GM10266 (cell line): ENCODE measurements around the gene CC2D1A.

Experiments used
- DNase-seq: peaks from one replicate; pipeline ENCODE4 v3.0.0; 2012; ENCODE audit errors: extremely low spot score
- CTCF ChIP-seq: IDR thresholded peaks from 2 replicates; pipeline ENCODE4 v1.5.1; 2012; ENCODE audit warnings: mild to moderate bottlenecking, low read depth; ENCODE audit not compliant: control insufficient read depth, insufficient read depth; ENCODE audit errors: missing control alignments

Gene CC2D1A

GRCh38 chr19:13952931-13953531 lies 47.0 kb downstream of the CC2D1A start:
- no peak for TF ChIP-seq CTCF
- no peak for DNase-seq

GRCh38 chr19:13954185-13954584 lies 48.2 kb downstream of the CC2D1A start:
- no peak for DNase-seq
- no peak for TF ChIP-seq CTCF

- no peak for TF ChIP-seq CTCF
- DNase-seq = no peak
Observed at GRCh38 chr19:13955662-13956364, 49.8 kb downstream of the CC2D1A start.

DNA sequence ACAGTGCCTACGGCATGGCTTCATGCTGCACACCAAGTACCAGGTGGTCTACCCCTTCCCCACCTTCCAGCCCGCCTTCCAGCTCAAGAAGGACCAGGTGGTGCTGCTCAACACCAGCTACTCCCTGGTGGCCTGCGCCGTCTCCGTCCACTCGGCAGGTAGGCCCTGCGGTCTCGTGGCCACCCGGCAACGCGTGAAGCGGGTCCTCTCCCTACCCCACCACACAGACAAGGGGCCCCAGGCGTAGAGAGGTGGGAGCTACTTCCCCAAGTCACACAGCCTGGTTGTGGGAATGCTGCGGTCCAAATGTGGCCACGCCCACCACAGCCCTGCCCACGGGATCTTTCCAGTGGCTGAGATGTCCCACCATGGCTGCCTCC lies 50.4 kb downstream of the CC2D1A start:
- no peak for DNase-seq
- no peak for TF ChIP-seq CTCF

GRCh38 chr19:13957051-13957450 lies 51.0 kb downstream of the CC2D1A start:
- no peak for DNase-seq
- no peak for TF ChIP-seq CTCF

- TF ChIP-seq CTCF = no peak
Observed at GRCh38 chr19:13958043-13958442, 52.0 kb downstream of the CC2D1A start.

More at GRCh38 chr19:13958043-13958442, 52.0 kb downstream of the CC2D1A start:
- no peak for DNase-seq
